GM13977 (cell line): ENCODE measurements around the gene HCN2.

Source experiments
- DNase-seq: peaks from one replicate; pipeline ENCODE4 v3.0.0; 2012; ENCODE audit warnings: low spot score
- in situ Hi-C: fragments of 300-500 bp; cut with MboI; formaldehyde crosslinking; loops from one replicate; pipeline ENCODE4 v1.12.0; 2022; ENCODE audit warnings: low sequenced_read_pairs, low pct_unique_long_range_greater_than_20kb, mixed read lengths, inconsistent platforms; ENCODE audit not compliant: unreplicated experiment
- TF ChIP-seq, protein P1 (sequence below): IDR thresholded peaks from 2 replicates; pipeline ENCODE4 v1.5.1; 2012; ENCODE audit warnings: mild to moderate bottlenecking, control low read depth; ENCODE audit not compliant: insufficient read depth; ENCODE audit errors: extremely low read depth, missing control alignments

Gene HCN2

GRCh38 chr19:655691-656090 is 66.0 kb downstream of the HCN2 start:
- no peak for DNase-seq
- in situ Hi-C loops = no loop called here
- TF ChIP-seq, protein P1, sequence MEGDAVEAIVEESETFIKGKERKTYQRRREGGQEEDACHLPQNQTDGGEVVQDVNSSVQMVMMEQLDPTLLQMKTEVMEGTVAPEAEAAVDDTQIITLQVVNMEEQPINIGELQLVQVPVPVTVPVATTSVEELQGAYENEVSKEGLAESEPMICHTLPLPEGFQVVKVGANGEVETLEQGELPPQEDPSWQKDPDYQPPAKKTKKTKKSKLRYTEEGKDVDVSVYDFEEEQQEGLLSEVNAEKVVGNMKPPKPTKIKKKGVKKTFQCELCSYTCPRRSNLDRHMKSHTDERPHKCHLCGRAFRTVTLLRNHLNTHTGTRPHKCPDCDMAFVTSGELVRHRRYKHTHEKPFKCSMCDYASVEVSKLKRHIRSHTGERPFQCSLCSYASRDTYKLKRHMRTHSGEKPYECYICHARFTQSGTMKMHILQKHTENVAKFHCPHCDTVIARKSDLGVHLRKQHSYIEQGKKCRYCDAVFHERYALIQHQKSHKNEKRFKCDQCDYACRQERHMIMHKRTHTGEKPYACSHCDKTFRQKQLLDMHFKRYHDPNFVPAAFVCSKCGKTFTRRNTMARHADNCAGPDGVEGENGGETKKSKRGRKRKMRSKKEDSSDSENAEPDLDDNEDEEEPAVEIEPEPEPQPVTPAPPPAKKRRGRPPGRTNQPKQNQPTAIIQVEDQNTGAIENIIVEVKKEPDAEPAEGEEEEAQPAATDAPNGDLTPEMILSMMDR = no peak

DNA sequence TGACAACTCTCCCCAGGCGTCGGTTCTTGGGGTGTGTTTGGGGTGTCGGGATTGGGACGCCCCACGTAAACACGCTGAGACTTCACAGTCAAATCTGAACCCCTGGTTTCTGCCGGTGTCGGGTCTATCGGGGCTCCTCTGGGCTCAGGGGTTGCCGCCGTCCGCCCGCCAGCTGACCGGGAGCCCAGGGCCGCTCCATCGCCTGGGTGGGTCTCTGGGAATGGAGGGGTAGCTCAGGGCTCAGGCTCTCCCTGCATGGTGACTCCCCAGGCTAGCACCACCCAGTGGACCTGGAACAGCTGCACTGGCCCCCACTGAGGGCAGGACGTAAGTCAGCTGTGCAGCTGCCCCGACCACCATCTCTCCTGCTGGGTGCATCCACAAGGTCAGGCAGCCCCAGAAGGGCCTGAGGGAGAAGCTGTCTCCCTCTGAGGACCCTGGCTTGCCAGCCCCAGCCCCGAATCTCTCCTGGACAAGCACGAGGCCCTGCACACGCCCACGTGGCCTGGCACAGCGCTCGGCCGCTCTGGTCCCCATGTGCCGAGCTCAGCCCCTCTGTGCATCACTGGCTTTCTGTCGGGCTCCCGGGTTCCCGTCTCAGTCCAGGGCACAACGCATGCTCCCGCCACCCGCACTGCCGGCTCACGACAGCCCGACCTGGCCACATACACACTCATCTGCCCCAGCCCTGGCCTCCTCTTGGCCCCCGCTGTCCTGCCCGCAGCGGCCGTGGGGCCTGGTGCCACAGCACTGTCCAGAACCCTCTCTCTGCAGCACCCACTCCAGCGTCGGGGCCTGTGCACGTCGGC is 67.3 kb downstream of the HCN2 start:
- TF ChIP-seq, protein P1 = no peak
- DNase-seq = no peak
- in situ Hi-C loops = no loop called here

DNA sequence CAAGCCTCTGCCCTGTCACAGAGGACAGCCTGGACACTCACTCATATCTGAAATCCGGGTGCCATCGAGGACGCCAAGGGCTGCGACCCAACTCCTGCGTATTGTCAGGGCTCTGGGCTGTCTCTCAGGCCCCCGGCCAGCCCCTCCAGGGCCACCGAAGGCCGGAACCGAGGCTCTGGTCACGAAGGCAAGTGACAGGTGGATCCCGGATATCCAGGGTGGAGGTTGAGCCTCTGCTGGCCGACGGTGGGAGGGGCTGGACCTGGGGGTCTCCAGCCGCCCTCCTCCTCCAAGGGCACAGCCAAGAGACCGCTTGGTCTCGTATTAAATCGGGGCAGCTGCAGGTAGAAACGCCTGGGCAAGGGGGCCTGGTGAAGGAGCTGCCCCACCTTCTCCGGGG is 67.9 kb downstream of the HCN2 start:
- no peak for DNase-seq
- in situ Hi-C loops = no loop called here
- TF ChIP-seq, protein P1 = no peak

DNA sequence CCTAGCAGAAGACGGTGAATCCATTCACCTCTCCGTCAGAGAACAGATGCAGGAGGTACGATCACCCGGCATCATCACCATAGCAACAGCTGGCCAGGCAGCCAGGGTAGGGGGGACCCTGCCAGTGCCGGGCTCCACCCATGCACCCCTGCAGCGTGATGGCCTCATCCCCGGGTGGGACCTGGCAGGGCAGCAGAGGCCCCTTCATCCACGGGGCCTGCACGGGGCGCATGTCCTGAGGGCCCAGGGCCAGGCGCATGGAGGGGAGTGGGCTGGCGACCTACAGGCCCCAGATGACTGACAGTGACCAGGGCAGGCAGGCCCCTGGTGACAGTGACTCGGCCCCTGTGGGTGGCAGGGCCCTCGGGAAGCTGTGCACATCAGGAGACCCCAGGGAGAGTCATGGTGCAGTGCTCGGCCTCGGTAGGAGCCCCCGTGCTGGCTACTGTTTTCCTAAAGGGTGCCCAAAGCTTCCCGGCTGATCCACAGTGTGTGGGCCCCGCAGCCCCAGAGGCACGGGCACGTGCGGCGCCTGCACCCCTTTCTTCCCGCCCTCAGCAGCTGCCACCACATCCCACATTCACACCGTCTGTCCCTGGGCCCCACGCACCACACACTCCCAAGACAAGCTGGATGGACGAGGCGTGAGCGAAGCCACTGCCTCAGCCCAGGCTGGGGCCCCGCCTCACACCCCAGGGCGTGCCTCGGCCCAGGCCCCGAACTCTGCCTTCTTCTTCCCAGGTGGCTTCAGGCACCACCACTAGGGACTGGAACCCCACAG is 68.6 kb downstream of the HCN2 start:
- in situ Hi-C loops = no loop called here
- TF ChIP-seq, protein P1 = no peak
- no peak for DNase-seq

GRCh38 chr19:658916-659839 is 69.5 kb downstream of the HCN2 start:
- TF ChIP-seq, protein P1 = no peak
- in situ Hi-C loops = no loop called here
- no peak for DNase-seq

- in situ Hi-C loops = no loop called here
- TF ChIP-seq, protein P1 = no peak
- DNase-seq = no peak
These were observed 71.2 kb downstream of the HCN2 start for GRCh38 chr19:660793-661426.
